Measurements from ENCODE around the gene SPOCD1.
A peak's percentile ranks its signal among the peaks of the same experiment; 100 is the strongest.

The SPOCD1 gene

GRCh38 chr1:31786366-31787060 is 29.3 kb downstream of the SPOCD1 start:
- no peak for DNase-seq

- DNase-seq, result no peak
Measured at GRCh38 chr1:31785947-31786290, 29.9 kb downstream of the SPOCD1 start.

GRCh38 chr1:31785020-31785946 is 30.5 kb downstream of the SPOCD1 start:
- DNase-seq, result no peak

GRCh38 chr1:31784356-31785019 is 31.3 kb downstream of the SPOCD1 start:
- no peak for DNase-seq

- no peak for DNase-seq
Measured at GRCh38 chr1:31783846-31784245, 32.0 kb downstream of the SPOCD1 start.

- no peak for DNase-seq
Measured at GRCh38 chr1:31782421-31783410, 33.1 kb downstream of the SPOCD1 start.

GRCh38 chr1:31781756-31782371 is 34.0 kb downstream of the SPOCD1 start:
- DNase-seq, result no peak

GRCh38 chr1:31781138-31781755 is 34.6 kb downstream of the SPOCD1 start:
- no peak for DNase-seq

GRCh38 chr1:31780632-31781031 is 35.2 kb downstream of the SPOCD1 start:
- DNase-seq, result no peak

- DNase-seq, result no peak
Measured at GRCh38 chr1:31779687-31780086, 36.1 kb downstream of the SPOCD1 start.

GRCh38 chr1:31778763-31779488 is 36.9 kb downstream of the SPOCD1 start:
- no peak for DNase-seq

- no peak for DNase-seq
Measured at GRCh38 chr1:31776516-31776915, 39.3 kb downstream of the SPOCD1 start.

GRCh38 chr1:31776032-31776431 is 39.8 kb downstream of the SPOCD1 start:
- DNase-seq, result no peak

- DNase-seq, result no peak
Measured at GRCh38 chr1:31775210-31775999, 40.4 kb downstream of the SPOCD1 start.

- DNase-seq, result no peak
Measured at GRCh38 chr1:31774495-31774894, 41.3 kb downstream of the SPOCD1 start.

- no peak for DNase-seq
Measured at GRCh38 chr1:31773861-31774260, 42.0 kb downstream of the SPOCD1 start.

- no peak for DNase-seq
Measured at GRCh38 chr1:31772669-31773248, 43.1 kb downstream of the SPOCD1 start.

GRCh38 chr1:31771891-31772668 is 43.7 kb downstream of the SPOCD1 start:
- peak; percentile 57 for DNase-seq

All from stimulated activated naive CD4-positive, alpha-beta T cell treated with Interleukin-2 at 50 U/mL for 16 hours (primary cell).